K562 (cell line): ENCODE results near the gene PSMC2. TPM values are rescaled to one million over a fixed set of nuclear protein-coding genes. Genes with fewer than 3 reads are reported as not detected.

Experiments
- ATAC-seq: fragments of 200-7000 bp; cut with Tn5 transposase; 3 replicates; pipeline ENCODE4 v1.9.1; 2020; ENCODE audit warnings: moderate library complexity
- BruUV-seq: library from RNA; stranded (reverse); fragments of 400-500 nt; replicated peaks from 2 replicates; lab custom pipeline; 2021; lab: Mats Ljungman, UMichigan
- CTCF ChIA-PET: fragments of 300-600 bp; formaldehyde crosslinking; extraction: SDS; loops from one replicate; lab custom pipeline; 2021; ENCODE audit warnings: low intra/inter-chr PET ratio; lab: Yijun Ruan, JAX
- POLR2A ChIA-PET: fragments of 300-600, 350-650 bp; sonication (Branson Sonifier 250); formaldehyde crosslinking; extraction: SDS; loops from one replicate; lab custom pipeline; 2021; ENCODE audit warnings: antibody characterized with exemption, inconsistent platforms; lab: Yijun Ruan, JAX
- DNase-seq, 4 experiments: peaks; one replicate each; pipeline versions ENCODE4 v3.0.0 to v3.0.0-alpha.2; 2011 to 2018; ENCODE audit warnings: low spot score in 3 of 4, mixed read lengths in 3 of 4; ENCODE audit errors: extremely low read depth in 1 of 4
- FAIRE-seq: peaks from 2 replicates; lab custom pipeline; 2011; peaks lifted over from hg19 to GRCh38; lab: Jason Lieb, UNC
- H2AFZ ChIP-seq: 2 replicates; pipeline ENCODE4 v1.6.0; 2011; ENCODE audit warnings: low read depth, low read length, control low read depth, inconsistent platforms
- H3K27ac ChIP-seq: fragments of 200-600 bp; 3 replicates; pipeline ENCODE4 v1.8.0; 2011; ENCODE audit warnings: low read depth, mild to moderate bottlenecking, control low read depth, inconsistent platforms, low read length, moderate library complexity, mixed read lengths; ENCODE audit errors: extremely low read depth
- H3K27me3 ChIP-seq, 2 experiments: fragments of 300-600 bp in 1 of 2; 2 replicates in 1 of 2; 3 replicates in 1 of 2; pipeline versions ENCODE4 v1.6.0 to v1.8.0; 2011; ENCODE audit warnings: inconsistent platforms in 2 of 2, low read length in 2 of 2, mild to moderate bottlenecking in 1 of 2, mixed read lengths in 1 of 2, moderate library complexity in 1 of 2; ENCODE audit not compliant: control insufficient read depth in 2 of 2, insufficient read depth in 2 of 2
- H3K36me3 ChIP-seq: fragments of 300-600 bp; 3 replicates; pipeline ENCODE4 v1.8.0; 2011; ENCODE audit warnings: mild to moderate bottlenecking, low read length, inconsistent platforms; ENCODE audit not compliant: control insufficient read depth, insufficient read depth
- H3K4me1 ChIP-seq, 2 experiments: fragments of 200-600 bp in 1 of 2; replicated peaks in 1 of 2; 2 replicates in 1 of 2; 3 replicates in 1 of 2; pipeline versions ENCODE4 v1.5.1 to v1.8.0; 2011; ENCODE audit warnings: inconsistent platforms in 2 of 2, low read length in 2 of 2, mild to moderate bottlenecking in 1 of 2, mixed read lengths in 1 of 2, moderate library complexity in 1 of 2; ENCODE audit not compliant: control insufficient read depth in 2 of 2, insufficient read depth in 2 of 2
- H3K4me2 ChIP-seq: 2 replicates; pipeline ENCODE4 v1.6.1; 2011; ENCODE audit warnings: low read length, control low read depth, inconsistent platforms, mixed read lengths; ENCODE audit not compliant: insufficient read depth
- H3K4me3 ChIP-seq: fragments of 200-600 bp; sonication (generic), shearing (Covaris generic); 2 replicates; pipeline ENCODE4 v1.5.1; 2016; ENCODE audit warnings: control low read depth, inconsistent platforms
- H3K79me2 ChIP-seq: fragments of 200-600 bp; 3 replicates; pipeline ENCODE4 v1.8.0; 2011; ENCODE audit warnings: low read length, inconsistent platforms; ENCODE audit not compliant: control insufficient read depth, insufficient read depth
- H3K9ac ChIP-seq, 2 experiments: 2 replicates each; pipeline versions ENCODE4 v1.6.0 to v1.6.1; 2011; ENCODE audit warnings: low read depth in 2 of 2, low read length in 2 of 2, control low read depth in 1 of 2, inconsistent platforms in 1 of 2, mild to moderate bottlenecking in 1 of 2, mixed read lengths in 1 of 2; ENCODE audit not compliant: insufficient read depth in 1 of 2
- H3K9me1 ChIP-seq: one replicate; pipeline ENCODE4 v1.6.0; 2011; ENCODE audit warnings: inconsistent platforms, mild to moderate bottlenecking, low read length, moderate library complexity; ENCODE audit not compliant: control insufficient read depth, insufficient read depth
- H3K9me3 ChIP-seq: replicated peaks from 2 replicates; pipeline ENCODE4 v1.5.1; 2011; ENCODE audit warnings: low read depth, low read length, inconsistent platforms; ENCODE audit not compliant: control insufficient read depth, insufficient read depth
- H4K20me1 ChIP-seq: replicated peaks from 2 replicates; pipeline ENCODE4 v1.6.1; 2011; ENCODE audit warnings: low read length, inconsistent platforms, mixed read lengths; ENCODE audit not compliant: control insufficient read depth, insufficient read depth
- ARID2 ChIP-seq: fragments of 450-650 bp; IDR thresholded peaks from 2 replicates; pipeline ENCODE4 v1.6.1; 2017; ENCODE audit warnings: antibody characterized with exemption, mild to moderate bottlenecking
- CREB3L1 ChIP-seq: fragments of 450-650 bp; IDR thresholded peaks from 2 replicates; pipeline ENCODE4 v1.6.1; 2014; ENCODE audit warnings: low read depth, mild to moderate bottlenecking, moderate library complexity, borderline replicate concordance
- NFIC ChIP-seq: fragments of 450-650 bp; IDR thresholded peaks from 2 replicates; pipeline ENCODE4 v1.6.1; 2017; ENCODE audit warnings: mild to moderate bottlenecking, inconsistent platforms
- NFIX ChIP-seq: fragments of 250-450 bp; sonication (Bioruptor Pico); IDR thresholded peaks from 2 replicates; pipeline ENCODE4 v1.4.0; 2020; ENCODE audit warnings: low read depth, mild to moderate bottlenecking, moderate library complexity
- USF2 ChIP-seq: sonication (generic); formaldehyde crosslinking; IDR thresholded peaks from 2 replicates; pipeline ENCODE4 v1.5.0; 2020; ENCODE audit warnings: missing genetic modification reagents
- ZEB2 ChIP-seq: fragments of 450-650 bp; IDR thresholded peaks from 2 replicates; pipeline ENCODE4 v1.6.1; 2016
- WGBS: fragments of 100-300 bp; shearing (Covaris generic); methylation state at CpG from one replicate; pipeline ENCODE4 v1.1.6; 2016; ENCODE audit warnings: low coverage, mixed read lengths; ENCODE audit not compliant: insufficient coverage; ENCODE audit errors: missing lambda C conversion rate; 5-methylcytosine and 5-hydroxymethylcytosine counted together
- in situ Hi-C: fragments of 300-500 bp; cut with MboI; formaldehyde crosslinking; loops from 4 replicates; pipeline ENCODE4 v1.15.0; 2018; ENCODE audit warnings: inconsistent platforms, mixed read lengths
- intact Hi-C: fragments of 100-400 bp; cut with micrococcal nuclease; formaldehyde crosslinking; loops from 2 replicates; pipeline ENCODE4 v1.14.2; 2022
- polyA plus RNA-seq, 8 experiments: library from polyadenylated mRNA; depleted of rRNA in 4 of 8; stranded (reverse) in 5 of 8; unstranded in 3 of 8; fragments of >200 nt; fragmentation: Nextera tagmentation in 2 of 8; fragmentation: Illumina TruSeq in 1 of 8; extraction: Ambion mirVana in 2 of 8; extraction: Trizol in 1 of 8; gene quantifications; 2 replicates each; pipeline versions ENCODE4 v1.2.1 to v1.2.3, GENCODE V29; 2011 to 2014; ENCODE audit warnings: inconsistent platforms in 1 of 8, missing spikeins in 1 of 8
- total RNA-seq, 7 experiments: library from RNA; depleted of rRNA in 6 of 7; stranded (reverse); fragments of >200 nt in 6 of 7; fragmentation: Illumina TruSeq in 2 of 7; extraction: Trizol in 2 of 7; gene quantifications; 2 replicates each; pipeline versions ENCODE4 v1.2.1 to v1.2.3, GENCODE V29; 2011 to 2021; ENCODE audit warnings: low replicate concordance in 1 of 7

PSMC2 gene
- total and polyA plus RNA-seq, 9 of the 15 experiments (the other 6 are each of a cell fraction or from before 2014, with no cell fraction given): 316 to 1,105 (median 511) TPM

DNA sequence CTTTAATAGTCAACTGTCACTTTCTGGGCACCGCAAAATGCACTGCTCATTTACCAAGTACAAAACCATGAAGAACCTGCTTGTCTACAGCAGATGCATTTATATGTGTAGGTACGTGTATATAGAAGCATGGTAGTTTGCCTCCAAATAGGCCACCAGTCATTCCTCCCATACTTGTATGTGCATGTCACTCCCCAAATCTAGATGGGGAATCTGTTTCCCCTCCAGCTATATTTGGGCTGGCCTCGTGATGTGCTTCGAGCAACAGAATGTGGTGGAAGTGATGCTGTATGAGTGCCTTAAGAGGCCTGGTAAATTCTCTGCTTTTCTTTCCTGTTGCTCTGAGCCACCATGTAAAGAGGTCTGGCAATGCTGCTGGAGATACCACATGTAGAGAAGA, 47.1 kb downstream of the PSMC2 start (continued):
- TF ChIP-seq CREB3L1 (no peak), USF2 (no peak)

DNA sequence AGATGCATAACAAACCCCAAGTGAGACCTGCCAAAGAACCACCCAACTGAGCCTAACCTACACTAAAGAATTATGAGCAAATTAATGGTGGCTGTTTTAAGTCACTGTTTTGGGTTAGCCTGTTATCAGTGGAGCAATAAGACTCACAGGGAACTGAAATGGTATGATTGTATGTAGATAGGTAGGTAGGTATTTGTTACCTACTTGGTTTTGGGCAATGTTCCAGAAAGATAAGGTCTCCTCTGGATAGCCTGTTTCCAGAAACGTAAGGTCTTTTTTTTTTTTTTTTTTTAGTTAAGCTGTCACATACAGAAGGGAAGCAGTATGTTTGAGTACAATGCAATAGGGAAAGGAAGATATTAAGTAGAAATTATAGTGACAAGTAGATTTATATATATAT, 47.6 kb downstream of the PSMC2 start:
- H3K27me3 ChIP-seq: no peaks in the 10 kb centered on the region
- H3K4me2 ChIP-seq: no peak overlapping the region
- H4K20me1 ChIP-seq: no peaks in the 10 kb centered on the region
- TF ChIP-seq ZEB2 (0 out of 2 replicates have a peak, but pooled peaks have one; percentile 36), NFIC (peak; percentile 62), NFIX (CRISPR knock-in tag) (no peak), ARID2 (no peak)
- no peak for FAIRE-seq
- H3K36me3 ChIP-seq: no peaks in the 10 kb centered on the region
- in situ Hi-C loops: no loop called here
- H3K9me1 ChIP-seq: no peaks in the 10 kb centered on the region
- H3K9me3 ChIP-seq: no peaks in the 10 kb centered on the region
- 0% methylated on average over 1 of the region's 1 CpG for WGBS
- CTCF ChIA-PET: no interaction called here
- H3K9ac ChIP-seq: no peak overlapping the region
- no peak; the same call in 2 of the 3 replicates for ATAC-seq
- no TSS peak for BruUV-seq
- no peak for DNase-seq
- intact Hi-C loops: no loop called here
- no peak overlapping the region for H3K4me3 ChIP-seq
- no peak overlapping the region for H3K27ac ChIP-seq
- H2AFZ ChIP-seq: no peak overlapping the region
- H3K4me1 ChIP-seq: peaks cover 3 to 4% of the 10 kb centered on the region in 2 experiments; a peak in 2 of 5 replicates
- POLR2A ChIA-PET: no interaction called here
- H3K79me2 ChIP-seq: no peaks in the 10 kb centered on the region
